Activated CD8-positive, alpha-beta T cell treated with anti-CD3 and anti-CD28 coated beads, Interleukin-2, amount 10 ng/mL, durations not matched to agents 7 days and 5 days (primary cell): Measurements from ENCODE around the gene ASPA. TPM values are rescaled to one million over a fixed set of nuclear protein-coding genes. Genes with fewer than 3 reads are reported as not detected.

Source experiments
- ATAC-seq: fragments of 150-1000 bp; cut with Tn5 transposase; one replicate; pipeline ENCODE4 v1.10.0; 2021; ENCODE audit warnings: moderate library complexity
- CTCF ChIA-PET: fragments of 350-600 bp; sonication (Branson Sonifier 250); formaldehyde crosslinking; loops from one replicate; lab custom pipeline; 2021; ENCODE audit warnings: antibody characterized with exemption; lab: Charles Lee
- POLR2A ChIA-PET: fragments of 350-600 bp; sonication (Branson Sonifier 250); formaldehyde crosslinking; loops from one replicate; lab custom pipeline; 2021; ENCODE audit warnings: antibody characterized with exemption; lab: Charles Lee
- DNase-seq: peaks from one replicate; pipeline ENCODE4 v3.0.0-alpha.2; 2020
- H3K27ac Mint-ChIP-seq: one replicate; pipeline ENCODE4 v1.8.0; 2021; ENCODE audit warnings: mild to moderate bottlenecking, mixed read lengths
- H3K27me3 Mint-ChIP-seq: one replicate; pipeline ENCODE4 v1.8.0; 2021; ENCODE audit warnings: low read depth, mixed read lengths
- H3K36me3 Mint-ChIP-seq: one replicate; pipeline ENCODE4 v1.8.0; 2021; ENCODE audit warnings: low read depth, mixed read lengths
- H3K4me1 Mint-ChIP-seq: one replicate; pipeline ENCODE4 v1.8.0; 2021; ENCODE audit warnings: low read depth, mixed read lengths
- H3K4me3 Mint-ChIP-seq: one replicate; pipeline ENCODE4 v1.8.0; 2021; ENCODE audit warnings: mild to moderate bottlenecking, mixed read lengths
- H3K9me3 Mint-ChIP-seq: one replicate; pipeline ENCODE4 v1.8.0; 2022; ENCODE audit warnings: mixed read lengths; ENCODE audit not compliant: insufficient read depth
- total RNA-seq, 2 experiments: library from RNA; stranded (reverse); gene quantifications; one replicate each; pipeline ENCODE4 v1.2.3, GENCODE V29; 2021

The ASPA gene
- total RNA-seq, 2 experiments from 2014 or later = not detected

DNA sequence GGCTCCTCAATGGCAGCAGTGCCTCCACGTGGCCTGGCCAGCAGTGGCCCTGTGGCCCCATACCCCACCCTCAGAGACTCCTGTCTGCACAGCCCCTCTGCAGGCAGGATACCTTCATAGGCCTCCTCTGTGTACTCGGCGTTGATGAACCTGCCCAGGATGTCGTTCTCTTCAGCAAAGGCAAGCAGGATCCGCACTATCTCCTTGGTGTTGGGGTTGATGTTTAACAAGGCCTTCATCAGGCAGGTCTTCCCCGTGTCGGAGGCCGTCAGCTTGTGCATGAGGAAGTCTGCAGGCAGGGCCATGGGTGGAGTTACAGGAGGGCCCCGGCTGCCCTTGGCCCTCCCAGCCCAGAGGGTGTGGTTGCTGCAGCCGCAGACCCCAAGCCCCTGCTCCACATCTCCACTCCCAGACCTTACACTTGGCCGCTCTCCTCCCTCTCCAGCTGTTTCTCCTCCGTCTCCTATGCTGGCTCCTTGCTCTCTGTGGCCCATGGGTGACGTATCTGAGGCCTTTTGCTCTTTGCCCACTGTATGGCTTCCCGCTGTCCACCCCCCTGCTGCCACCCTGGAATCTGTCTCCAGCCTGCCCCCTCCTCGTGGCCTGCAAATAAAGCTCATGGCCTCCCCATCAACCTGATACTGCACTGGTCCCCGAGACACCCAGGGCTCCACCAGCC is 66.8 kb downstream of the ASPA start:
- H3K4me1 Mint-ChIP-seq = peaks cover 7% of the 10 kb centered on the region

DNA sequence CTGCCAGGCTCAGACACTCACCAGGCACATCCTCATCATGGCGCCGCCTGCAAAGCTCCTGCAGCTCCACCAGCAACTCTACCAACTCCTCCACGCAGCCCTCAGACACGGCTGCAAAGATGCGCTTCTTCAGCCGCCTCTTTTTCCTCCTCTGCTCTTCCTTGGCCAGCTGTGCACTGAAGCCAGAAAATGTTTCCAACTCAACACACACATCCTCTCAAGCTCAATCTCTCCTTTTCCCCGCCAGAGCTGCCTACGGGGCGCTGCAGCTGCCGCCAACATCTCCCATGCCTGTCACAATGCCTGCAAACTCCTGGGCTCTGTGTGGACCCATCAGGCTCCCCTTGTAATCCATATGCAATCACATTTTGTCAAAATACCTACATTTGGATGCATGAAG is 67.7 kb downstream of the ASPA start:
- ATAC-seq (no peak), DNase-seq (no peak)
- ChIA-PET POLR2A (no interaction called here), CTCF (interaction anchor here (1.6 kb wide), 1 partner anchor 93 kb away, joined by 3 read pairs; the partner anchor contains the start of genes CTNS and SHPK)
- H3K4me1 Mint-ChIP-seq = peaks cover 7% of the 10 kb centered on the region
- H3K4me3 Mint-ChIP-seq = no peak overlapping the region
- H3K9me3 Mint-ChIP-seq = no peaks in the 10 kb centered on the region
- H3K27me3 Mint-ChIP-seq = peaks cover 1% of the 10 kb centered on the region
- H3K27ac Mint-ChIP-seq = no peak overlapping the region
- H3K36me3 Mint-ChIP-seq = no peaks in the 10 kb centered on the region

More for the DNA sequence above, 66.8 kb downstream of the ASPA start:
- no peaks in the 10 kb centered on the region for H3K36me3 Mint-ChIP-seq
- ChIA-PET CTCF (interaction anchor here (1.6 kb wide), 1 partner anchor 94 kb away, joined by 3 read pairs; the partner anchor contains the start of genes CTNS and SHPK), POLR2A (no interaction called here)
- ATAC-seq (no peak), DNase-seq (no peak)
- H3K9me3 Mint-ChIP-seq = no peaks in the 10 kb centered on the region
- peaks cover 1% of the 10 kb centered on the region for H3K27me3 Mint-ChIP-seq
- H3K27ac Mint-ChIP-seq = no peak overlapping the region
- H3K4me3 Mint-ChIP-seq = no peak overlapping the region

DNA sequence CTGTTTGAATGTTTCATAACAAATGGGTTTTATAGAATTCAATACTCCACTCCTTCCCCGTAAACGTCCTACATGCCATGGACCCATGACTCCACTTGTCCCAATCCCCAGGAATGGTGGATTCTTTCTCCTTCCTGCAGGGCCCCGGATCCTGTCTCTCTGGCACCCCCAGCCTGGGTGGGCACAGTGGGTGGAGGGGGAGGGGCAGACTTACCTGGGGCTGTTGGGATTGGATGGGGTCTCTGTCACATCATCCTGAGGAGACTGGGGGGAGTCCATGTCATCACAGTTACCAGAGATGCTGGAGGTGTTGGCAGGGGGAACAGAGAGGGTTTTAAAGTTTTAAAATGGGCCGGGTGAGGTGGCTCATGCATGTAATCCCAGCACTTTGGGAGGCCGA is 68.6 kb downstream of the ASPA start:
- ChIA-PET CTCF (no interaction called here), POLR2A (no interaction called here)
- peaks cover 6% of the 10 kb centered on the region for H3K4me1 Mint-ChIP-seq

DNA sequence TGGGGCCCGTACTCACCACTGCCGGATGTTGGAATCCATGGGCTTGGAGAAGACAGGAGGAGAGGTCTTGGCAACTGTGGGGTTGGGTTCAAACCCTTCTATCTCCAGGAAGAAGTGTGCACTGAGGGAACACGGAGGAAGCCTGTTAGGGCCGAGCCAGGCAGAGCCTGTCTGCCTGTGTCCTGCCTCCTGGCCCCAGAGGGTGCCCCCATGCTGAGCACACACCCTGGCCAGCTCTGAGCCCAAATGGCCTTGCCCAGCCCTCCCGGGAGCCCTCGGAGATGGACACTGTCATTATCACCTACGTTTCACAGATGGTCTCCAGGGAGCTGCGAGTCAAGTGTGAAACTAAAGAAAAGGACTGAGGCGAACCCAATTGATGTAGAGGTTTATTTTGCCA is 69.4 kb downstream of the ASPA start:
- H3K4me3 Mint-ChIP-seq = no peak overlapping the region
- DNase-seq (no peak), ATAC-seq (no peak)
- no peak overlapping the region for H3K27ac Mint-ChIP-seq
- ChIA-PET POLR2A (no interaction called here), CTCF (no interaction called here)
- peaks cover under 1% of the 10 kb centered on the region for H3K27me3 Mint-ChIP-seq
- H3K36me3 Mint-ChIP-seq = no peaks in the 10 kb centered on the region
- no peaks in the 10 kb centered on the region for H3K9me3 Mint-ChIP-seq
- peaks cover 3% of the 10 kb centered on the region for H3K4me1 Mint-ChIP-seq

More for the DNA sequence above, 68.6 kb downstream of the ASPA start:
- Mint-ChIP-seq H3K4me3 (no peak overlapping the region), H3K9me3 (no peaks in the 10 kb centered on the region), H3K27ac (no peak overlapping the region), H3K36me3 (no peaks in the 10 kb centered on the region), H3K27me3 (peaks cover 1% of the 10 kb centered on the region)
- ATAC-seq (no peak), DNase-seq (no peak)

DNA sequence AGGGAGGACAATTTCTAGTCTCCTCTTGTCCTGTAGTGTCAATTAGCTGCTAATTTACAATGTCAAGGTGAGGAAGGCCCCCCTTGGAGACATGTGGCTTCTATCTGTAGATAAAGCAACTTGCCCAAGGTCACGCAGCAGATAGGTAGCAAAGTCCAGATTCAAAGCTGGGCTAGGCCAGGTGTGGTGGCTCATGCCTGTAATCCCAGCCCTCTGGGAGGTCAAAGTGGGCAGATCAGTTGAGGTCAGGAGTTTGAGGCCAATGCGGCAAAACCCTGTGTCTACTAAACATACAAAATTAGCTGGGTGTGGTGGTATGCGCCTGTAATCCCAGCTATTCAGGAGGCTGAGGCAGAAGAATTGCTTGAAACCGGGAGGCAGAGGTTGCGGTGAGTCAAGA is 70.7 kb downstream of the ASPA start:
- H3K36me3 Mint-ChIP-seq = no peaks in the 10 kb centered on the region
- H3K27ac Mint-ChIP-seq = no peak overlapping the region
- no peaks in the 10 kb centered on the region for H3K9me3 Mint-ChIP-seq
- no peaks in the 10 kb centered on the region for H3K4me1 Mint-ChIP-seq
- DNase-seq = no peak
- H3K27me3 Mint-ChIP-seq = no peaks in the 10 kb centered on the region
- ChIA-PET CTCF (no interaction called here), POLR2A (no interaction called here)
- ATAC-seq = no peak
- H3K4me3 Mint-ChIP-seq = no peak overlapping the region

DNA sequence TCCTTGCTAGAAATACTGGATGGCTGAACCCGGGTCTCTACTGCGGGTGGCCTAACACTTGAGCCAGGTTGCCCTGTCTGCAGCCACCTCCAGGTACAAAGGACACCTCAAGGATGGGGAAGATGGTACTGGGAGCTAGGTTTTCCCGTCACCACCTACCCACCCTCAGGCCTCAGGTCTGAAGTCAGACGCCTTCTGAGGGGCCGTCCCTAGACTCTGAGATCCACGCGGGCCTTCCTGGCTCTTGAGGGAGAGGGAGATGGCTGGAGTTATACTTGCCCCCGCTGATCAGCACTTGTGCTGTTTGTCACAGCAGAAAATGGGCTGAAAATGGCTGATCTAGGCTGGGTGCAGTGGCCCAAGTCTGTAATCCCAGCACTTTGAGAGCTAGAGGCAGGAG is 71.2 kb downstream of the ASPA start:
- H3K27ac Mint-ChIP-seq = no peak overlapping the region
- POLR2A ChIA-PET = no interaction called here

DNA sequence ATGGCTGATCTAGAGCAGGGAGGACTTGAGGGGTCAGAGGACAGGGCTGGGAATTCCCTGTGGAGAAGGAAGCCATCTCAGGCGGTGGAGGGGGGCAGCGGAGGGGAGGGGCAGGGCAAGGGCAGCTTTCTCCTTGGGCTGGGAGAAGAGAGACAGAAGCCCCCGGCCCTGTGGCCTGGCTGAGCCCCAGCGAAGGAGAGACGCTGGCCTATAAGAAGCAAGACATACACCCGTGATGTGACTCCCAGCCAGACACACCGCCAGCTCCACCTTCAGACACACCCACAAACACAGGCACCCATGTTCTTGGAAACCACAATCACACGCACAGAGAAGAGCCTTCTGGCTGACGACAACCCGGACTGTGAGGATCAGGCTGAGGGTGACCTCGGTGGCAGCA is 71.8 kb downstream of the ASPA start:
- CTCF ChIA-PET = no interaction called here
- Mint-ChIP-seq H3K4me1 (no peaks in the 10 kb centered on the region), H3K27me3 (no peaks in the 10 kb centered on the region), H3K36me3 (no peaks in the 10 kb centered on the region), H3K9me3 (no peaks in the 10 kb centered on the region), H3K4me3 (no peak overlapping the region), H3K27ac (no peak overlapping the region)
- DNase-seq (no peak), ATAC-seq (no peak)
- POLR2A ChIA-PET = no interaction called here

More for the DNA sequence above, 71.2 kb downstream of the ASPA start:
- no peak for DNase-seq
- no peaks in the 10 kb centered on the region for H3K27me3 Mint-ChIP-seq
- no peak overlapping the region for H3K4me3 Mint-ChIP-seq
- no peaks in the 10 kb centered on the region for H3K36me3 Mint-ChIP-seq
- ATAC-seq = no peak
- no peaks in the 10 kb centered on the region for H3K4me1 Mint-ChIP-seq
- H3K9me3 Mint-ChIP-seq = no peaks in the 10 kb centered on the region
- CTCF ChIA-PET = no interaction called here

DNA sequence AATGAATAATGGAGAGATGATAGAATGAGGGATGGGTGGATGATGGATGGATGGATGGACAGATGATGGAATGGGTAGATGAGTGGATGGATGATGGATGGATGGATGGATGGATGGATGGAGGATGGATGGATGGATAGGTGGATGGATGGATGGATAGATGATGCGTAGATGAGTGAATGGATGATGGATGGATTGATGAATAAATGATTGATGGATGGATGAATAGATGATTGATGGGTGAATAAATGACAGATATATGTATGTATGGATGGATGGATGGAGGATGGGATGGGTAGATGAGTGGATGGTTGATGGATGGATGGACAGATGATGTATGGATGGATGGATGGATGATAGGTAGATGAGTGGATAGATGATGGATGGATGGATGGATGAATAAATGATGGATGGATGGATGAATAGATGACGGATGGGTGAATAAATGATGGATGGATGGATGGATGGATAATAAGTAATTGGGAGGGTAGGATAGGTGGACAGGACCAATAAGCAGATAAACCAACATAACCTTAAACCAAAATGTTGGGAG is 73.9 kb downstream of the ASPA start:
- DNase-seq (no peak), ATAC-seq (no peak)
- CTCF ChIA-PET = no interaction called here
- Mint-ChIP-seq H3K27me3 (no peaks in the 10 kb centered on the region), H3K36me3 (no peaks in the 10 kb centered on the region), H3K27ac (no peak overlapping the region), H3K4me1 (no peaks in the 10 kb centered on the region), H3K9me3 (no peaks in the 10 kb centered on the region), H3K4me3 (no peak overlapping the region)
- POLR2A ChIA-PET = no interaction called here

DNA sequence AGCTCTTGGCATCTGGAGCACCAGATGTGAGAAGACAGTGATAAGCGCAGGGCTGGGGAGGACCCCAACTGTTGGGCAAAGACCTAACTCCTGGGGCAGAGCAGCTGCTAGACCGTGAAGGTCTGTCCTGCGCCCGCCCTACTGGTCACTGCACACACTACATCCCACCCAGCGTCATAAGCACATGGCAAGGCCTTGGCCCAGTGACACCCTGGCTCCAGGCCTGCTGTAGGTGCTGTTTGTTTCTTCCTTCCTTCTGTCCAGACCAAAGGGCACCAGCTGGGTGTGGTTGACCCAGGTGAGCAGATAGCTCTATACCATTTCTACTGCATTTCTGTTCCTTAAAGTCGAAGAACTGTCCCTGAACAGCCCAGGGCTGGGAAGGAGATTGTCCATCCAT is 75.4 kb downstream of the ASPA start:
- ATAC-seq = no peak
- Mint-ChIP-seq H3K27me3 (no peaks in the 10 kb centered on the region), H3K27ac (no peak overlapping the region), H3K4me1 (no peaks in the 10 kb centered on the region), H3K36me3 (no peaks in the 10 kb centered on the region), H3K4me3 (no peak overlapping the region), H3K9me3 (no peaks in the 10 kb centered on the region)
- ChIA-PET POLR2A (no interaction called here), CTCF (no interaction called here)
- DNase-seq = no peak

DNA sequence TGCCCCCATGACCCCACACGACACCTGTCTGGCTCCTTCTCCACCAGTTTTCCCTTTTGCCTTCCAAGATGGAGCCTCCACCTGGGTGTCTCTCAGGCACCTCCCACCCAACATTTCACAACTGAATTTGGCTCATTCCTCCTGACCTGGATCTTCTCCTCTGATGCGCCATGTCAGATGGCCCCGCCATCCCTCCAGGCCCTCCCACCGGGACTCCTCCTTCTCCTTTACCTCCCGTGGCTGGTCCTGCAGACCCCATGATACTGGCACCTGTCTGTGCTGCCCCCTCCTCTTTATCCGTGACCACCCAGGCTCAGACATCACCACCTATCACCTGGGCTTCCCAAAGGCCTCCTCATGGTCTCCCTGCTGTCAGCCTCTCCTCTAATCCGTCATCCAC is 77.1 kb downstream of the ASPA start:
- CTCF ChIA-PET = no interaction called here
- no peak for DNase-seq
- H3K27me3 Mint-ChIP-seq = no peaks in the 10 kb centered on the region
- H3K9me3 Mint-ChIP-seq = no peaks in the 10 kb centered on the region
- no peak for ATAC-seq
- no peak overlapping the region for H3K4me3 Mint-ChIP-seq
- no peak overlapping the region for H3K27ac Mint-ChIP-seq
- H3K36me3 Mint-ChIP-seq = no peaks in the 10 kb centered on the region
- H3K4me1 Mint-ChIP-seq = no peaks in the 10 kb centered on the region
- POLR2A ChIA-PET = no interaction called here
